Measurements from ENCODE around the gene CNKSR1.

Gene CNKSR1

GRCh38 chr1:26188477-26188876, 11.2 kb downstream of the CNKSR1 start:
- DNase-seq: no peak

DNA sequence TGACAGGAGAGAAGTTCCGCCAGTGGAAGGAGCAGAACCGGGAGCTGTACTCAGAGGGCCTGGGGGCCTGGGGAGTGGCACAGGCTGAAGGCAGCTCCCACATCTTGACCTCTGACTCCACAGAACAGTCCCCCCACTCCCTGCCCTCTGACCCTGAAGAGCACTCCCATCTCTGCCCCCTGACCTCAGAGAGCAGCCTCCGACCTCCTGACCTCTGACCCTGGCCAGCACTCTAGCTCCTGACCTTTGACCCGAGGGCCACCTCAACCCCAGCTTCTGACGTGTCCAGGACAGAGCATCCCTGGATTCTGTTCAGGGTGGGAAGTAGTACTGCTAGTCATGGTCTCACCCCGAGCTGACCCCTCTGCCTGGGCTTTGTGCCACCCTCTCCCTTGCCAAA, 12.0 kb downstream of the CNKSR1 start:
- DNase-seq: no peak

DNA sequence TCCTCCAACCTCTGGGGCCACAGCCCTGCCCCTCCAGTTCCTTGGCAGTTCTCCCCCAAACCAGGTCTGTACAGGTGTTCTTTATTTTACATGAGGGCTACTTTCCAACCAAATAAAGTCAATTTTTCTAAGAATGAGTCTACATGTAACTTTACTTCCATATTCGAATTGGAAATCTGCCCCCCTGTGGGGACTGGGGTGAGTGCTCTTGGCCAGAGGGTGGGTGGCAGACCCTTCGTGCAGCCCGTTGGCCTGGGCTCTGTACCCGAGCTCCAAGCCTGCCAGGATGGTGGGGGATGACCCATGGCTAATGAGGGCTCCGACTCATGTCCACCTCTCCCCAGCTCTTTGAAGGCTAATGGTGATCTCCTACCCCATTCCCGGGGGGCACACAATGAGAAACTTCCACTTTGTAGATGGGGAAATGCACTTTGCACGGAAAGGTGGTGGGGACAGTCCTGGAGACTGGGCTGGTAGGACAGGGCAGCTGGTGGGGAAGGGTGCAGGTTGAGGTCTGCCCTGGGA, 12.5 kb downstream of the CNKSR1 start:
- DNase-seq: no peak

- no peak for DNase-seq
Measured at GRCh38 chr1:26190373-26190987, 13.2 kb downstream of the CNKSR1 start, which contains the start of gene CATSPER4. Gene CATSPER4, plus strand, starts transcription at chr1:26190602. Its CDS starts 26 bp downstream, at chr1:26190628.

- no peak for DNase-seq
Measured at GRCh38 chr1:26191739-26192138, 14.4 kb downstream of the CNKSR1 start.

DNA sequence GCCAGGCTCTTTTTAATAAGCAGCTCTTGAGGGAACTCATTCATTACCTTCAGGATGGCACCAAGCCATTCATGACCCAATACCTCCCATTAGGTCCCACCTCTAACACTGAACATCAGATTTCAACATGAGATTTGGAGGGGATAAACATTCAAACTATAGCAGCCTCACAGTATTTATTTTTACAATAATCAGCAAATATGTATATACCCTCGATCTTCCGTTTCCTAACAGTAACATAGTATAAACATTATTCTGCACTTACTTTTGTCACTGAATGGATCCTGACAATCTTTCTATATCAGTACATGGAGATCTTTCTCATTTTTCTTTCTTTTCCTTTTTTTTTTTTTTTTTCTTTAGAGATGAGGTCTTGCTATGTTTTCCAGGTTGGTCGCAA, 18.5 kb downstream of the CNKSR1 start:
- DNase-seq: no peak

GRCh38 chr1:26197301-26197700, 20.0 kb downstream of the CNKSR1 start:
- no peak for DNase-seq

DNA sequence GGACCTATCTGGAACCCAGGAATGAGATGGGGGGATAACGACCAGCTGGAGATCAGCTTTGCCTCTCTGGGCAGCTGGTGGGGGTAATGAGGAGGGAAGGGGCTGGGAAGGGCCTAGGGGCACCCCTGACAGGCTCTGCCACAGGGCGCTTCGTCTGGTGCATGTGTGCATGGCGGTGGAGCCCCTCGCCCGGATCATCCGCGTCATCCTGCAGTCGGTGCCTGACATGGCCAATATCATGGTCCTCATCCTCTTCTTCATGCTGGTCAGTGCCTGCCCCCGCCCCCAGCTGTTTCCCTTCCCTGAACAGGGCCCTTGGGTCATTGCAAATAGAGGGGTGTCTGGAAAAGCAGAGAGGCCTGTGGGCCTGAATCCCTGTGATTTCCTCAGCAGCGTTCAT, 20.5 kb downstream of the CNKSR1 start:
- no peak for DNase-seq

- DNase-seq: no peak
Measured at GRCh38 chr1:26200413-26200812, 23.1 kb downstream of the CNKSR1 start.

GRCh38 chr1:26203642-26204318, 26.5 kb downstream of the CNKSR1 start:
- no peak for DNase-seq

- no peak for DNase-seq
Measured at GRCh38 chr1:26210147-26210870, 33.0 kb downstream of the CNKSR1 start.

DNA sequence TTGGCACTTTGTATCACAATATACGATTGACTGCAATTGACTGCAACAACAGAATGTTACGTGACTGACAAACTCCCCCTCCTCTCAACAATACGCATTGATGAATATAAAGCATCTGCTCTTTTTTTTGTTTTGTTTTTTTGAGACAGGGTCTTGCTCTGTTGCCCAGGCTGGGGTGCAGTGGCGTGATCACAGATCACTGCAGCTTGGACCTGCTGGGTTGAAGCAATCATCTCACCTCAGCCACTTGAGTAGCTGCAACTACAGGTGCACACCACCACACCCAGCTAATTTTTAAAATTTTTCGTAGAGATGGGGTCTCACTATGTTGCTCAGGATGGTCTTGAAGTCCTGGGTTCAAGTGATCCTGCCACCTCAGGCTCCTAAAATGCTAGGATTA, 35.4 kb downstream of the CNKSR1 start:
- DNase-seq: no peak

DNA sequence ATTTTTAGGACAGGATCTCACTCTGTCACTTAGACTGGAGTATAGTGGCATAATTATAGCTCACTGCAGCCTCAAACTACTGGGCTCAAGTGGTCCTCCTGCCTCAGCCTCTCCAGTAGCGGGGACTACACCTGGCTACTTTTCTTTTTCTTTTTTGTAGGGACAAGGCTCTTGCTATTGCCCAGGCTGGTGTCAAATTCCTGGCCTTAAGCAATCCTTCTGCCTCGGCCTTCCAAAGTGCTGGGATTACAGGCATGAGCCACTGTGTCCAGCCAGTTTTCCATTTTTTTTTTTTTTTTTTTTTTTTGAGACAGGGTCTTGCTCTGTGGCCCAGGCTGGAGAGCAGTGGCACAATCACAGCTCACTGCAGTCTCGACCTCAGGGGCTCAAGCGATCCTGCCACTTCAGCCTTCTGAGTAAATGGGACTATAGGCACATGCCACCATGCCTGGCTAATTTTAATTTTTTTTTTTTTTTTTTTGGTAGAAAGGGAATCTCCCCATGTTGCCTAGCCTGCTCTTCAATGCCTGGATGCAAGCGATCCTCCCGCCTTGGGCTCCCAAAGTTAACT, 36.1 kb downstream of the CNKSR1 start:
- no peak for DNase-seq

DNA sequence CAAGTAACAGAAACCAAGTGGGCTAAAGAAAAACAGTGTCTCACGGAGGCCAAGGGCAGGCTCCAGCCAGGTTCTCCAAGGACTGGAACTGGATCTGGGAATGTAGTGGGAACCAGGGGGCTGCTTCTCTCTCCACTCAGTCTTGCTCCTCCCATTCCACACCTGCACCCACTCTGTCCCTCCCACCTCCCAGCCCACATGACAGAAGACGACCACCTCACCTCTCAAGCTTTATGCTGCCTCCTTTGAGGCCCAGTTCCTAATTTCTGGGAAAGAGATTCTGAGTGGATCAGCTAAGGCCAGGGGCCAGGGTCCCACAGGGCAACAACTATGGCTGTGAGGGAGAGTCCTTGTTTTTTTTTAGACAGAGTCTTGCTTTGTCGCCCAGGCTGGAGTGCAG, 38.0 kb downstream of the CNKSR1 start:
- DNase-seq: no peak

GRCh38 chr1:26218906-26219494, 41.7 kb downstream of the CNKSR1 start:
- DNase-seq: no peak

DNA sequence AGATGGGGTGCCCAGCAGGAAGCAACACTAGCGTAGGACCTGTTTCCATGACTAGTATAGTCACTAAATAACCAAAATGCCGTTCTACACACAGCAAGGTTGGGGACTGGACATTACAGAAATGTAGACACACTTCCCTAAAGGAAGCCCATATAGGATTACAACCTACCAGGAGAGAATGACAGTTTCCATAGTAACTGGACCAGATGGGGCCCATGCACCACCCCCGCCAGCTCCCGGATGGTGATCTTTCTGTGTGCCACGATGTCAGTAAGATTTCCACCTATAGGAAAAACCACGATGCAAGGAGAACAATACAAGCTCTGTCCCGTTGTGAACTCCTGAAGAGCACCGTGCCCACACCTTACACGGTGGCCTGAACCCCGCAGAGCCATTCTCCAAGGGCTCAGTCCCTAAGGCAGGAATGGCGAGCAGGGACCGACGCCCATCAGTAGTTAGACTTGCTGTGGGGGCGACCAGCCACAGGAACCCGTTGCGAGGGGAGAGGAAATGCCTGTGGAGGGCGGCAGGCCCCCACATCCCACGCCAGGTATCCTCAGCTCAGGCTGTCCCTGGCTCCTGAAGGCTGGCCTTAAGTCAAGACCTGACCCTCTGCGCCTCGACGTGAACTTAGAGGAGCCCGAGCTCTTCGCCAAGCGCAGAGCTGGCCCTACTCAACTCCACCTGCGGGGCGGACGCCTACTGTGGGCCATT, 43.1 kb downstream of the CNKSR1 start:
- DNase-seq: no peak

- no peak for DNase-seq
Measured at GRCh38 chr1:26221094-26221493, 43.8 kb downstream of the CNKSR1 start.

DNA sequence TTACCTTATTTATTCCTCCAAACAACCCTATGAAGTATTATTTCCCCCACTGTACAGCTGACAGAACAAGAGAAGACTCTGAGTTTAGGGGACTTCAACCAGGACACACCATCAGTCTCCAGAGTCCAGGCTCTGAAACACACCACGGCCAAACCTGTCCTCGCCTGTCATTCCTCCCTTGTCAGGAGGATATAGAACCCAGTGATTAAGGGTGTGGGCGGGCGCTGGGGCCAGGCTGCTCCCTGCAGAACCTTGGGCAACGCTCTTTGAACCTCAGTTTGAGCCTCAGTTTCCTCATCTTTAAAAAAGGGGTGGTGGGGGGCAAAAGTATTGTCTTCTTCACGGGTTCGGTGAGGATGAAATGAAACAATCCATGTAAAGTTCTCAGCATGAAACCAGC, 47.3 kb downstream of the CNKSR1 start:
- no peak for DNase-seq

GRCh38 chr1:26225033-26225831, 47.9 kb downstream of the CNKSR1 start:
- DNase-seq: peak; percentile 34

- DNase-seq: peak; percentile 44
Measured at GRCh38 chr1:26230682-26231081, 53.4 kb downstream of the CNKSR1 start.

- DNase-seq: peak; percentile 99
Measured at GRCh38 chr1:26233903-26234643, 56.8 kb downstream of the CNKSR1 start, which contains the start of gene CEP85. Gene CEP85, plus strand, starts transcription at chr1:26234200. Its CDS starts 5,584 bp downstream, at chr1:26239784.
